Panc1 (cell line): ENCODE data around the gene CPA1. TPM values are rescaled to one million over a fixed set of nuclear protein-coding genes. Genes with fewer than 3 reads are reported as not detected.

Experiments used
- ATAC-seq: fragments of 200-7000 bp; cut with Tn5 transposase; 2 replicates; pipeline ENCODE4 v1.9.1; 2020; ENCODE audit warnings: mild to moderate bottlenecking, moderate library complexity
- BruUV-seq: library from RNA; stranded (reverse); fragments of 400-500 nt; replicated peaks from 2 replicates; lab custom pipeline; 2021; lab: Mats Ljungman, UMichigan
- CTCF ChIA-PET: fragments of 300-600 bp; sonication (Branson Sonifier 250); formaldehyde crosslinking; loops from one replicate; lab custom pipeline; 2022; ENCODE audit warnings: antibody characterized with exemption; lab: Charles Lee
- POLR2A ChIA-PET: fragments of 300-600 bp; sonication (Branson Sonifier 250); formaldehyde crosslinking; loops from one replicate; lab custom pipeline; 2022; ENCODE audit warnings: antibody characterized with exemption; lab: Charles Lee
- DNase-seq: peaks from one replicate; pipeline ENCODE4 v3.0.0-alpha.2; 2010; ENCODE audit warnings: low read depth, low spot score
- H3K27ac ChIP-seq: 2 replicates; pipeline ENCODE4 v1.5.1; 2011; ENCODE audit warnings: mild to moderate bottlenecking, low read length, inconsistent platforms
- H3K27me3 ChIP-seq: fragments of 200-500 bp; sonication (Bioruptor generic); 2 replicates; pipeline ENCODE4 v1.6.0; 2014; ENCODE audit warnings: low read length, inconsistent platforms; ENCODE audit not compliant: control insufficient read depth, insufficient read depth
- H3K36me3 ChIP-seq: fragments of 200-500 bp; sonication (Bioruptor generic); 2 replicates; pipeline ENCODE4 v1.5.1; 2014; ENCODE audit warnings: inconsistent platforms, mild to moderate bottlenecking, low read length, moderate library complexity; ENCODE audit not compliant: control insufficient read depth, insufficient read depth
- H3K4me1 ChIP-seq: 2 replicates; pipeline ENCODE4 v1.5.1; 2011; ENCODE audit warnings: inconsistent platforms, mild to moderate bottlenecking, low read length, moderate library complexity; ENCODE audit not compliant: control insufficient read depth, insufficient read depth
- H3K4me3 ChIP-seq, 2 experiments: 2 replicates each; pipeline ENCODE4 v1.5.1; 2011 to 2012; ENCODE audit warnings: low read depth in 2 of 2, low read length in 2 of 2, mild to moderate bottlenecking in 2 of 2, inconsistent platforms in 1 of 2, moderate library complexity in 1 of 2
- H3K9me3 ChIP-seq: fragments of 200-500 bp; sonication (Bioruptor generic); 2 replicates; pipeline ENCODE4 v1.5.1; 2014; ENCODE audit warnings: low read depth, mild to moderate bottlenecking, inconsistent platforms, low read length, moderate library complexity; ENCODE audit not compliant: control insufficient read depth, insufficient read depth
- CTCF ChIP-seq: fragments of 450-650 bp; IDR thresholded peaks from 2 replicates; pipeline ENCODE4 v1.5.1; 2017; ENCODE audit warnings: mild to moderate bottlenecking
- POLR2AphosphoS5 ChIP-seq: IDR thresholded peaks from 2 replicates; pipeline ENCODE4 v1.6.1; 2012; ENCODE audit warnings: mild to moderate bottlenecking, low read depth, low read length, moderate library complexity
- REST ChIP-seq, 2 experiments: IDR thresholded peaks; 2 replicates each; pipeline ENCODE4 v1.6.1; 2011 to 2012; ENCODE audit warnings: low read depth in 2 of 2, control low read depth in 1 of 2, low read length in 1 of 2, mild to moderate bottlenecking in 1 of 2, moderate library complexity in 1 of 2; ENCODE audit not compliant: insufficient read depth in 1 of 2
- SIN3A ChIP-seq: IDR thresholded peaks from 2 replicates; pipeline ENCODE4 v1.6.1; 2012; ENCODE audit warnings: low read depth, mild to moderate bottlenecking, low read length, moderate library complexity, borderline replicate concordance; ENCODE audit not compliant: insufficient read depth
- TCF7L2 ChIP-seq: IDR thresholded peaks from 2 replicates; pipeline ENCODE4 v1.6.1; 2011; ENCODE audit warnings: mild to moderate bottlenecking, low read depth, low read length, inconsistent platforms
- in situ Hi-C: cut with HindIII; loops from 2 replicates; pipeline ENCODE4 v1.10.0; 2016; ENCODE audit warnings: low sequenced_read_pairs, low pct_unique_long_range_greater_than_20kb
- intact Hi-C: fragments of 100-400 bp; cut with micrococcal nuclease; formaldehyde crosslinking; loops from one replicate; pipeline ENCODE4 v1.10.0; 2022; ENCODE audit not compliant: unreplicated experiment
- total RNA-seq: library from RNA; stranded (reverse); gene quantifications from one replicate; pipeline ENCODE4 v1.2.1, GENCODE V29; 2021; ENCODE audit not compliant: unreplicated experiment

CPA1 gene
- total RNA-seq, 1 experiment from 2014 or later, result 7.6 TPM

DNA sequence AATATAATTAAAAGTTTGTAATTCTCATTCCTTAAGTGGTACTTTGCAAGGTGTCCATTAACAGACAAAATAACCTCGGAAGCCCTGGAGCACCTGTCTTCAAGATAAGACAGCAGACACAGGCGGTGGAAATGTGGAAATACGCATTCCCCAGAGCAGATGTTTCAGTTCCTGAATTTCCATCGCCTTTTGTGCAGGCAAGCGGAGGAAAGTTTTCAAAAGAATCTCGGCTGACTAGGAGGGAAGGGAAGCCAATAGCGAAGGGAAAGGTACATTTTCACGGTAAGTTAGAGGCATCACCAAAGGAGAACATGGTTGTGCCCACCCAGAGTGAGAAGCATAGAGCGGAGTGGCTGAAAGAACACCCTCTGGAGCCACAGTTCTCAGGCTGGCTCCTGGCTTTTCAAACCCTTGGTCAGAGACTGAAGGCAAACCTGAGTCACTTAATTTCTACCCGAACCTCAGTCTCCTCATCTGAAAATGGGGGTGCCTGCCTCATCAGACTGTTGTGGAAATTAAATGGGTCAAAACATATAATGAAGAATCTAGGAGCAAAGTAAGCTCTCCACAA, 13.6 kb downstream of the CPA1 start:
- ATAC-seq, result no peak
- POLR2A ChIA-PET, result no interaction called here
- CTCF ChIA-PET, result no interaction called here
- no peaks in the 10 kb centered on the region for H3K4me1 ChIP-seq
- H3K27ac ChIP-seq, result no peak overlapping the region
- TF ChIP-seq SIN3A (no peak), CTCF (no peak), TCF7L2 (no peak), POLR2AphosphoS5 (no peak), REST (IDR thresholded peaks at IDR 0.05; ENCODE audit: insufficient read depth in 1 of 2, low read depth in 2 of 2, low read length in 1 of 2) (no peak)
- BruUV-seq, result no TSS peak
- no peak for DNase-seq
- no peak overlapping the region for H3K4me3 ChIP-seq
- intact Hi-C loops (no loop called here), in situ Hi-C loops (no loop called here)
- no peaks in the 10 kb centered on the region for H3K36me3 ChIP-seq
- no peaks in the 10 kb centered on the region for H3K9me3 ChIP-seq
- no peaks in the 10 kb centered on the region for H3K27me3 ChIP-seq

- no peaks in the 10 kb centered on the region for H3K9me3 ChIP-seq
- no peaks in the 10 kb centered on the region for H3K36me3 ChIP-seq
- H3K27me3 ChIP-seq, result no peaks in the 10 kb centered on the region
- no peaks in the 10 kb centered on the region for H3K4me1 ChIP-seq
- H3K4me3 ChIP-seq, result no peak overlapping the region
- CTCF ChIA-PET, result no interaction called here
- no peak overlapping the region for H3K27ac ChIP-seq
- no peak for ATAC-seq
- intact Hi-C loops, result no loop called here
- no TSS peak for BruUV-seq
- DNase-seq, result no peak
- TF ChIP-seq TCF7L2, result no peak
- TF ChIP-seq SIN3A, result no peak
- no peak for TF ChIP-seq CTCF
- TF ChIP-seq REST (IDR thresholded peaks at IDR 0.05; ENCODE audit: insufficient read depth in 1 of 2, low read depth in 2 of 2, low read length in 1 of 2), result no peak
- TF ChIP-seq POLR2AphosphoS5, result no peak
- POLR2A ChIA-PET, result no interaction called here
- in situ Hi-C loops, result no loop called here
These were observed 14.3 kb downstream of the CPA1 start for GRCh38 chr7:130394421-130395195.
